ENCODE results near the gene GRIK3. TPM values are rescaled to one million over a fixed set of nuclear protein-coding genes. Genes with fewer than 3 reads are reported as not detected.
A peak's percentile ranks its signal among the peaks of the same experiment; 100 is the strongest.

GRIK3 gene
- total and polyA plus RNA-seq, 3 experiments from 2014 or later = not detected

DNA sequence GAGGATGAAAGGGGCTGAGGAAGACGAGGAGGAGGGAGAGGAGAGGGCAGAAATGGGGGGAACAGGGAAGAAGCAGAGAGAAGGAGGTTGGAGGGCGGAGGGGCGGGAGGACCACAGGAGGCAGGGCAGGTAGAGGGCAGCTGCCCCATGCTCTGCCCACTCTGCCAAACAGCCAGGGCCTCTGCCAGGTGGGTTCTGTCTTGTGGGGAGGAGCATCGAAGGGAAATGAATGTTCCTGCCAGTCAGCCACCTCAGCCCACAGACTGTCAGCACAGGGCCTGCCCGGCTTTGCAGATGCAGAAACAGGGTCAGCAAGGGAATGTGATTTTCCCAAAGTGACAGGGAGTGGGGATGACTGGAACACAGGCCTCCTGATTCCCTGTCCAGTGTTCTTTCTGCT lies 82.6 kb downstream of the GRIK3 start:
- no peaks in the 10 kb centered on the region for H3K36me3 ChIP-seq (ENCODE audit: insufficient read depth, low read length)
- no peaks in the 10 kb centered on the region for H3K9me3 ChIP-seq (ENCODE audit: low read length)
- DNase-seq = no peak
- Mint-ChIP-seq H3K27ac (no peak overlapping the region), H3K4me3 (no peak overlapping the region), H3K9me3 (peaks cover 0 to 4% (median 0%) of the 10 kb centered on the region in 5 donors), H3K4me1 (no peaks in the 10 kb centered on the region), H3K36me3 (no peaks in the 10 kb centered on the region), H3K27me3 (peaks cover 8 to 21% of the 10 kb centered on the region in 2 donors)
- H3K27ac ChIP-seq (ENCODE audit: low read depth, low read length) = no peak overlapping the region
- POLR2A ChIA-PET = no interaction called here
- H3K27me3 ChIP-seq (ENCODE audit: insufficient read depth, low read length, poor library complexity, severe bottlenecking) = no peaks in the 10 kb centered on the region
- CTCF ChIA-PET = no interaction called here
- no peaks in the 10 kb centered on the region for H3K4me1 ChIP-seq (ENCODE audit: insufficient read depth, low read length)
- H3K4me3 ChIP-seq (ENCODE audit: low read length) = no peak overlapping the region

- Histone ChIP-seq H3K27me3 (ENCODE audit: insufficient read depth, low read length, poor library complexity, severe bottlenecking) (no peaks in the 10 kb centered on the region), H3K4me3 (ENCODE audit: low read length) (no peak overlapping the region), H3K4me1 (ENCODE audit: insufficient read depth, low read length) (no peaks in the 10 kb centered on the region), H3K27ac (ENCODE audit: low read depth, low read length) (no peak overlapping the region), H3K36me3 (ENCODE audit: insufficient read depth, low read length) (no peaks in the 10 kb centered on the region), H3K9me3 (ENCODE audit: low read length) (no peaks in the 10 kb centered on the region)
- H3K4me3 Mint-ChIP-seq = no peak overlapping the region
- CTCF ChIA-PET = no interaction called here
- DNase-seq = no peak
- H3K27me3 Mint-ChIP-seq = peaks cover 8 to 26% of the 10 kb centered on the region in 2 donors
- peaks cover 0 to 4% (median 0%) of the 10 kb centered on the region in 5 donors for H3K9me3 Mint-ChIP-seq
- no peaks in the 10 kb centered on the region for H3K4me1 Mint-ChIP-seq
- no peak overlapping the region for H3K27ac Mint-ChIP-seq
- no peaks in the 10 kb centered on the region for H3K36me3 Mint-ChIP-seq
- POLR2A ChIA-PET = no interaction called here
Measured at GRCh38 chr1:36951292-36951750, 83.0 kb downstream of the GRIK3 start.

- no peaks in the 10 kb centered on the region for H3K4me1 ChIP-seq (ENCODE audit: insufficient read depth, low read length)
- H3K9me3 ChIP-seq (ENCODE audit: low read length) = no peaks in the 10 kb centered on the region
- Mint-ChIP-seq H3K27ac (peak overlapping the region in 1 of 8 donors; percentile 31), H3K9me3 (peaks cover 0 to 4% (median 0%) of the 10 kb centered on the region in 5 donors), H3K27me3 (peaks cover 8 to 26% of the 10 kb centered on the region in 2 donors), H3K4me1 (no peaks in the 10 kb centered on the region), H3K36me3 (no peaks in the 10 kb centered on the region), H3K4me3 (no peak overlapping the region)
- no peak for DNase-seq
- H3K4me3 ChIP-seq (ENCODE audit: low read length) = no peak overlapping the region
- H3K36me3 ChIP-seq (ENCODE audit: insufficient read depth, low read length) = no peaks in the 10 kb centered on the region
- H3K27me3 ChIP-seq (ENCODE audit: insufficient read depth, low read length, poor library complexity, severe bottlenecking) = no peaks in the 10 kb centered on the region
- POLR2A ChIA-PET = no interaction called here
- no peak overlapping the region for H3K27ac ChIP-seq (ENCODE audit: low read depth, low read length)
- CTCF ChIA-PET = no interaction called here
Measured at GRCh38 chr1:36950604-36951291, 83.6 kb downstream of the GRIK3 start.

DNA sequence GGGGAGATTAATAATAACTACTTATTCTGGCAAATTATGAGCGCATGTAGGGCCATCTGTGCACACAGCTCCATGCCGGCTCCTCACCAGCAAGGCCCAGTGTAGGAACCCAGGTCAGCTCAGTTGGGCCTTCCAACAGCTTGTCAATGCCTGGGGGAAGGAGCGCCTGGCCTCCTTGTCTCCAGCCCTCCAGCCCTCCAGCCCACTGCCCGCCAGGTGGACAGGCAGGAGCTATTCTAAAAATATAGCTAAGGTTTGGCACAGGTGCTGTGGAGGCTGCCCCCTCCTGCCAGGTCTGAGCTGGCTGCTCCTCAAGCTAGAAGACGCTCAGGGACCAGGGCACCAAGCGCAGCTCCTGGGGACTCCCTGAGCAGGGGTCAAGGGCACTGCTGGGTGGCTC lies 85.7 kb downstream of the GRIK3 start:
- peaks cover 7 to 26% of the 10 kb centered on the region in 2 donors for H3K27me3 Mint-ChIP-seq
- no peak for DNase-seq
- Histone ChIP-seq H3K36me3 (ENCODE audit: insufficient read depth, low read length) (no peaks in the 10 kb centered on the region), H3K4me1 (ENCODE audit: insufficient read depth, low read length) (no peaks in the 10 kb centered on the region), H3K27me3 (ENCODE audit: insufficient read depth, low read length, poor library complexity, severe bottlenecking) (no peaks in the 10 kb centered on the region), H3K9me3 (ENCODE audit: low read length) (no peaks in the 10 kb centered on the region), H3K27ac (ENCODE audit: low read depth, low read length) (no peak overlapping the region), H3K4me3 (ENCODE audit: low read length) (no peak overlapping the region)
- no peaks in the 10 kb centered on the region for H3K36me3 Mint-ChIP-seq
- ChIA-PET CTCF (no interaction called here), POLR2A (no interaction called here)
- no peak overlapping the region for H3K4me3 Mint-ChIP-seq
- H3K9me3 Mint-ChIP-seq = peaks cover 0 to 4% (median 0%) of the 10 kb centered on the region in 5 donors
- H3K27ac Mint-ChIP-seq = no peak overlapping the region
- no peaks in the 10 kb centered on the region for H3K4me1 Mint-ChIP-seq

DNA sequence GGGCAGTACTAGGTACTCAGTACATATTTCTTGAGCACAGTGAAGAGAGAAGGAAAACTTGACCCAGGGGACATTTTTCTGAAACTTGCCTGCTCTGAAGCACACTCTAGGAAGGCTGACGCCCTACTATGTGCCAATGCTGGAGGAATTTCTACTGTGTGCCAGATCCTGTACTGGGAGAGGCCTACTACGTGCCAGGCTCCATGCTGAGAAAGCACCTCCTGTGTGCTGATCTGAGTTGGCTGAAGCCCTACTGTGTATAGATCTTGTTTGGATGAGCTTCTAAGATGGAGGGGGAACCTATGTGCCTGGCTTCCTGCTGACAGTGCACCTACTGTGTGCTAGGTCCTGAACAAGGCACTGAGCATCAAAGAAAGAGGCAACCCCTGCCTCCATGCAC lies 86.2 kb downstream of the GRIK3 start:
- no peaks in the 10 kb centered on the region for H3K27me3 ChIP-seq (ENCODE audit: insufficient read depth, low read length, poor library complexity, severe bottlenecking)
- Mint-ChIP-seq H3K9me3 (peaks cover 0 to 4% (median 0%) of the 10 kb centered on the region in 5 donors), H3K36me3 (no peaks in the 10 kb centered on the region), H3K27me3 (peaks cover 6 to 21% of the 10 kb centered on the region in 2 donors), H3K4me3 (no peak overlapping the region), H3K4me1 (no peaks in the 10 kb centered on the region), H3K27ac (no peak overlapping the region)
- H3K4me3 ChIP-seq (ENCODE audit: low read length) = no peak overlapping the region
- H3K4me1 ChIP-seq (ENCODE audit: insufficient read depth, low read length) = no peaks in the 10 kb centered on the region
- no peak for DNase-seq
- no peaks in the 10 kb centered on the region for H3K36me3 ChIP-seq (ENCODE audit: insufficient read depth, low read length)
- no peak overlapping the region for H3K27ac ChIP-seq (ENCODE audit: low read depth, low read length)
- no peaks in the 10 kb centered on the region for H3K9me3 ChIP-seq (ENCODE audit: low read length)
- ChIA-PET CTCF (no interaction called here), POLR2A (no interaction called here)

- Mint-ChIP-seq H3K4me1 (no peaks in the 10 kb centered on the region), H3K36me3 (no peaks in the 10 kb centered on the region), H3K27ac (no peak overlapping the region), H3K9me3 (peaks cover 0 to 4% (median 0%) of the 10 kb centered on the region in 5 donors), H3K27me3 (peaks cover 8 to 20% of the 10 kb centered on the region in 2 donors), H3K4me3 (no peak overlapping the region)
- CTCF ChIA-PET = no interaction called here
- POLR2A ChIA-PET = no interaction called here
- no peaks in the 10 kb centered on the region for H3K36me3 ChIP-seq (ENCODE audit: insufficient read depth, low read length)
- no peaks in the 10 kb centered on the region for H3K9me3 ChIP-seq (ENCODE audit: low read length)
- H3K27ac ChIP-seq (ENCODE audit: low read depth, low read length) = no peak overlapping the region
- H3K4me1 ChIP-seq (ENCODE audit: insufficient read depth, low read length) = no peaks in the 10 kb centered on the region
- H3K4me3 ChIP-seq (ENCODE audit: low read length) = no peak overlapping the region
- H3K27me3 ChIP-seq (ENCODE audit: insufficient read depth, low read length, poor library complexity, severe bottlenecking) = no peaks in the 10 kb centered on the region
- no peak for DNase-seq
Measured at GRCh38 chr1:36947384-36947783, 86.9 kb downstream of the GRIK3 start.

DNA sequence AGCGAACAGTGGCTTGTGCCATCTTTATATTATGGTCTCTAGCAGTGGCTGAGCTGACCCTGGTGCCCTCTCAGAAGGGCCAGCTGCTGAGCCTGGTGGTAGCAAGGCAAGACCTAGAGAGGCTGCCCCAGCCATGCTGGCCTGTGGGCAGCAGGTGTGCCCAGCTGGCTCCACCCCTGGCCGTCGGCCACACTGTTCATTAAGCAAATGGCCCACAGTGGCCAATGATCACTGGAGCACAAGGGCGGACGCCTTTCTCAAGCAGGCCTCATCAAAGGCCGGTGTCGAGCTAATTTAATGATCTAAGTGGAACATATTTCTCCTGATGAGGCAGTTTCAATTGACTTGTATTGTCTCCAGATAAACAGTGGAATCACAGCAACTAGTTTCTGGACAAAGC lies 89.4 kb downstream of the GRIK3 start:
- H3K9me3 Mint-ChIP-seq = peaks cover 0 to 3% (median 0%) of the 10 kb centered on the region in 5 donors
- H3K4me3 ChIP-seq (ENCODE audit: low read length) = no peak overlapping the region
- H3K36me3 ChIP-seq (ENCODE audit: insufficient read depth, low read length) = no peaks in the 10 kb centered on the region
- H3K27me3 ChIP-seq (ENCODE audit: insufficient read depth, low read length, poor library complexity, severe bottlenecking) = no peaks in the 10 kb centered on the region
- H3K4me3 Mint-ChIP-seq = no peak overlapping the region
- H3K4me1 Mint-ChIP-seq = no peaks in the 10 kb centered on the region
- ChIA-PET POLR2A (no interaction called here), CTCF (no interaction called here)
- no peak for DNase-seq
- no peaks in the 10 kb centered on the region for H3K9me3 ChIP-seq (ENCODE audit: low read length)
- H3K4me1 ChIP-seq (ENCODE audit: insufficient read depth, low read length) = no peaks in the 10 kb centered on the region
- H3K27me3 Mint-ChIP-seq = peaks cover 6 to 29% of the 10 kb centered on the region in 2 donors
- H3K27ac Mint-ChIP-seq = no peak overlapping the region
- no peaks in the 10 kb centered on the region for H3K36me3 Mint-ChIP-seq
- H3K27ac ChIP-seq (ENCODE audit: low read depth, low read length) = no peak overlapping the region

DNA sequence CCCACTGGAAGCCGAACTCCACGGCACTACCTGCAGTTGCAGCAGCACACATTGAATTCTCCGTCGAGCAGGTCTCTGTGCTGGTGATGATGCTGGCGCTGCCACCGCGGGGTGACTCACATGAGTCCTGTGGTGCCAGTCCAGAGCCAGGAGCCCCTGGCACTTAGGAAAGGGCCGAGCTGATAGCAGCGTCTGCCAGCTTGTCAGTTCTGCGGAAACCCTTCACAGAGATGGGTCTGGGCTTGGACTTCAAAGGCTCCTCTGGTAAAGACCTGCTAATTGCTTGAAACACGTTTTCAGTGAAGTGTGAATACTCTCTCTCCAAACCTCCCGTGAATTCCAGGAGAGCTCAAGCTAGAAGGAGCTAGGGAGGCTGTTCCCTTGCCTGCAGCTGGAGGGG lies 92.2 kb downstream of the GRIK3 start:
- no peak overlapping the region for H3K4me3 ChIP-seq (ENCODE audit: low read length)
- no peaks in the 10 kb centered on the region for H3K4me1 Mint-ChIP-seq

More for the DNA sequence above, 92.2 kb downstream of the GRIK3 start:
- no peaks in the 10 kb centered on the region for H3K36me3 ChIP-seq (ENCODE audit: insufficient read depth, low read length)
- no peak overlapping the region for H3K4me3 Mint-ChIP-seq
- no peaks in the 10 kb centered on the region for H3K27me3 ChIP-seq (ENCODE audit: insufficient read depth, low read length, poor library complexity, severe bottlenecking)
- H3K36me3 Mint-ChIP-seq = no peaks in the 10 kb centered on the region
- DNase-seq = no peak
- no peaks in the 10 kb centered on the region for H3K4me1 ChIP-seq (ENCODE audit: insufficient read depth, low read length)
- POLR2A ChIA-PET = no interaction called here
- CTCF ChIA-PET = no interaction called here
- peaks cover 11 to 31% of the 10 kb centered on the region in 2 donors for H3K27me3 Mint-ChIP-seq
- H3K27ac ChIP-seq (ENCODE audit: low read depth, low read length) = no peak overlapping the region
- H3K9me3 ChIP-seq (ENCODE audit: low read length) = no peaks in the 10 kb centered on the region
- no peak overlapping the region for H3K27ac Mint-ChIP-seq
- H3K9me3 Mint-ChIP-seq = peaks cover 0 to under 1% (median 0%) of the 10 kb centered on the region in 5 donors
